IMR-90 (cell line): ENCODE data around the gene TMCC1.

Experiments
- BHLHE40 ChIP-seq: fragments of 150-350 bp; IDR thresholded peaks from 2 replicates; pipeline ENCODE4 v1.6.1; 2016; ENCODE audit warnings: mild to moderate bottlenecking, low read depth, low read length
- CEBPB ChIP-seq: IDR thresholded peaks from 2 replicates; pipeline ENCODE4 v1.6.1; 2012; ENCODE audit warnings: low read depth, low read length, improper control_type of control experiment
- CHD1 ChIP-seq: IDR thresholded peaks from 2 replicates; pipeline ENCODE4 v1.6.1; 2012; ENCODE audit warnings: low read depth, low read length, improper control_type of control experiment
- MAZ ChIP-seq: IDR thresholded peaks from 2 replicates; pipeline ENCODE4 v1.6.1; 2012; ENCODE audit warnings: low read depth, mild to moderate bottlenecking, low read length, improper control_type of control experiment, moderate library complexity, borderline replicate concordance
- MXI1 ChIP-seq: IDR thresholded peaks from 2 replicates; pipeline ENCODE4 v1.6.1; 2012; ENCODE audit warnings: low read depth, mild to moderate bottlenecking, low read length, moderate library complexity, borderline replicate concordance
- NFE2L2 ChIP-seq: fragments of 150-350 bp; IDR thresholded peaks from 2 replicates; pipeline ENCODE4 v1.6.1; 2016; ENCODE audit warnings: low read depth, mild to moderate bottlenecking, low read length
- POLR2A ChIP-seq: IDR thresholded peaks from 2 replicates; pipeline ENCODE4 v1.6.1; 2012; ENCODE audit warnings: mild to moderate bottlenecking, low read depth, low read length
- RAD21 ChIP-seq: IDR thresholded peaks from 2 replicates; pipeline ENCODE4 v1.6.1; 2012; ENCODE audit warnings: low read length, improper control_type of control experiment
- RCOR1 ChIP-seq: IDR thresholded peaks from 2 replicates; pipeline ENCODE4 v1.6.1; 2012; ENCODE audit warnings: mild to moderate bottlenecking, low read length, improper control_type of control experiment; ENCODE audit not compliant: insufficient replicate concordance
- RFX5 ChIP-seq: IDR thresholded peaks from 2 replicates; pipeline ENCODE4 v1.8.0; 2012; ENCODE audit warnings: low read depth, mild to moderate bottlenecking, low read length, moderate library complexity
- SMC3 ChIP-seq: fragments of 150-350 bp; IDR thresholded peaks from 2 replicates; pipeline ENCODE4 v1.6.1; 2016; ENCODE audit warnings: low read depth, mild to moderate bottlenecking, antibody characterized with exemption, low read length, moderate library complexity
- USF2 ChIP-seq: fragments of 150-350 bp; IDR thresholded peaks from 2 replicates; pipeline ENCODE4 v1.6.1; 2017; ENCODE audit warnings: mild to moderate bottlenecking, antibody characterized with exemption, low read length, low read depth
- TF ChIP-seq, protein P1 (sequence below): conservative IDR thresholded peaks from 2 replicates; pipeline ENCODE4 v1.5.1; 2012; ENCODE audit warnings: mild to moderate bottlenecking, low read depth, low read length, improper control_type of control experiment
- TF ChIP-seq, protein P2 (sequence below): fragments of 150-350 bp; IDR thresholded peaks from 2 replicates; pipeline ENCODE4 v1.6.1; 2016; ENCODE audit warnings: low read depth, mild to moderate bottlenecking, low read length, moderate library complexity, borderline replicate concordance

DNA sequence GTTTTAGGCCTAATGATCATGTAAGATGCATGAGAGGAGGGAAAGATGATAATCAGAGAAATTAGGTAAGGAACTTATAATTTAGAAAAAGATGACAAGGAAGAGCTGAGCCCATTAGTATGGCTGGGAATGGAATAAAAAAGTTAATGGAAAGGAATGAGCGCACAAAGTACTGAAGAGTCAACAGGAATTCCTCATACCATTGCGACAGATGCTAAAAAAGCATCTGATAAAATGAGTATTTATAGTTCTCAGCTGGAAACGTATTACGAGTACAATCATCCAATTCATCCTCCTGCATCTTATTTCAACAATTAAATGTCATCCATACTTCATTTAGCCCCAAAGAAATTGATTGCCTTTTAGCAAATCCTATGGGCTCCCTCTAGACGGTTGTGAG is 58.9 kb downstream of the TMCC1 start:
- no peak for TF ChIP-seq POLR2A
- TF ChIP-seq, protein P1, sequence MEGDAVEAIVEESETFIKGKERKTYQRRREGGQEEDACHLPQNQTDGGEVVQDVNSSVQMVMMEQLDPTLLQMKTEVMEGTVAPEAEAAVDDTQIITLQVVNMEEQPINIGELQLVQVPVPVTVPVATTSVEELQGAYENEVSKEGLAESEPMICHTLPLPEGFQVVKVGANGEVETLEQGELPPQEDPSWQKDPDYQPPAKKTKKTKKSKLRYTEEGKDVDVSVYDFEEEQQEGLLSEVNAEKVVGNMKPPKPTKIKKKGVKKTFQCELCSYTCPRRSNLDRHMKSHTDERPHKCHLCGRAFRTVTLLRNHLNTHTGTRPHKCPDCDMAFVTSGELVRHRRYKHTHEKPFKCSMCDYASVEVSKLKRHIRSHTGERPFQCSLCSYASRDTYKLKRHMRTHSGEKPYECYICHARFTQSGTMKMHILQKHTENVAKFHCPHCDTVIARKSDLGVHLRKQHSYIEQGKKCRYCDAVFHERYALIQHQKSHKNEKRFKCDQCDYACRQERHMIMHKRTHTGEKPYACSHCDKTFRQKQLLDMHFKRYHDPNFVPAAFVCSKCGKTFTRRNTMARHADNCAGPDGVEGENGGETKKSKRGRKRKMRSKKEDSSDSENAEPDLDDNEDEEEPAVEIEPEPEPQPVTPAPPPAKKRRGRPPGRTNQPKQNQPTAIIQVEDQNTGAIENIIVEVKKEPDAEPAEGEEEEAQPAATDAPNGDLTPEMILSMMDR: no peak
- no peak for TF ChIP-seq RAD21
- no peak for TF ChIP-seq RCOR1
- TF ChIP-seq SMC3: no peak
- TF ChIP-seq NFE2L2: no peak
- TF ChIP-seq MXI1: no peak
- TF ChIP-seq USF2: no peak
- TF ChIP-seq CHD1: no peak
- no peak for TF ChIP-seq BHLHE40
- TF ChIP-seq RFX5: no peak
- peak; percentile 5; the same call in 1 of the 2 replicates for TF ChIP-seq CEBPB
- TF ChIP-seq MAZ: no peak
- TF ChIP-seq, protein P2, sequence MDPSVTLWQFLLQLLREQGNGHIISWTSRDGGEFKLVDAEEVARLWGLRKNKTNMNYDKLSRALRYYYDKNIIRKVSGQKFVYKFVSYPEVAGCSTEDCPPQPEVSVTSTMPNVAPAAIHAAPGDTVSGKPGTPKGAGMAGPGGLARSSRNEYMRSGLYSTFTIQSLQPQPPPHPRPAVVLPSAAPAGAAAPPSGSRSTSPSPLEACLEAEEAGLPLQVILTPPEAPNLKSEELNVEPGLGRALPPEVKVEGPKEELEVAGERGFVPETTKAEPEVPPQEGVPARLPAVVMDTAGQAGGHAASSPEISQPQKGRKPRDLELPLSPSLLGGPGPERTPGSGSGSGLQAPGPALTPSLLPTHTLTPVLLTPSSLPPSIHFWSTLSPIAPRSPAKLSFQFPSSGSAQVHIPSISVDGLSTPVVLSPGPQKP: no peak
